Activated CD8-positive, alpha-beta T cell treated with anti-CD3 and anti-CD28 coated beads for 36 hours (primary cell): ENCODE measurements around the gene IL2RA. TPM values are rescaled to one million over a fixed set of nuclear protein-coding genes. Genes with fewer than 3 reads are reported as not detected.
A peak's percentile ranks its signal among the peaks of the same experiment; 100 is the strongest.

ENCODE experiments used
- ATAC-seq: fragments of 200-7000 bp; cut with Tn5 transposase; one replicate; pipeline ENCODE4 v1.10.0; 2021; ENCODE audit warnings: mild to moderate bottlenecking, moderate library complexity
- CTCF ChIA-PET: fragments of 350-600 bp; sonication (Branson Sonifier 250); formaldehyde crosslinking; loops from one replicate; lab custom pipeline; 2021; ENCODE audit warnings: antibody characterized with exemption; lab: Charles Lee
- POLR2A ChIA-PET: fragments of 350-600 bp; sonication (Branson Sonifier 250); formaldehyde crosslinking; loops from one replicate; lab custom pipeline; 2021; ENCODE audit warnings: antibody characterized with exemption; lab: Charles Lee
- DNase-seq: peaks from one replicate; pipeline ENCODE4 v3.0.0-alpha.2; 2020
- H3K27ac Mint-ChIP-seq: one replicate; pipeline ENCODE4 v1.8.0; 2021; ENCODE audit warnings: mild to moderate bottlenecking, mixed read lengths
- H3K27me3 Mint-ChIP-seq: one replicate; pipeline ENCODE4 v1.8.0; 2021; ENCODE audit warnings: mixed read lengths
- H3K36me3 Mint-ChIP-seq: one replicate; pipeline ENCODE4 v1.8.0; 2021; ENCODE audit warnings: low read depth, mixed read lengths
- H3K4me1 Mint-ChIP-seq: one replicate; pipeline ENCODE4 v1.8.0; 2021; ENCODE audit warnings: low read depth, mixed read lengths
- H3K4me3 Mint-ChIP-seq: one replicate; pipeline ENCODE4 v1.8.0; 2021; ENCODE audit warnings: mild to moderate bottlenecking, moderate library complexity, mixed read lengths
- H3K9me3 Mint-ChIP-seq: one replicate; pipeline ENCODE4 v1.8.0; 2021; ENCODE audit warnings: mixed read lengths
- intact Hi-C: fragments of 100-400 bp; cut with micrococcal nuclease; formaldehyde crosslinking; loops from one replicate; pipeline ENCODE4 v1.10.0; 2022
- total RNA-seq, 2 experiments: library from RNA; stranded (reverse); gene quantifications; one replicate each; pipeline ENCODE4 v1.2.3, GENCODE V29; 2021
- TF ChIP-seq, protein P1 (sequence below): fragments of 200-600 bp; IDR thresholded peaks from one replicate; pipeline ENCODE4 v1.8.0; 2022; ENCODE audit warnings: antibody characterized with exemption, mild to moderate bottlenecking

Gene IL2RA
- total RNA-seq, 2 experiments from 2014 or later, result 868 to 874 TPM

GRCh38 chr10:6019010-6019782 is 43.0 kb downstream of the IL2RA start:
- peaks cover 78% of the 10 kb centered on the region for H3K4me1 Mint-ChIP-seq
- no peaks in the 10 kb centered on the region for H3K27me3 Mint-ChIP-seq
- DNase-seq (no peak), ATAC-seq (peak; percentile 3)
- TF ChIP-seq, protein P1, sequence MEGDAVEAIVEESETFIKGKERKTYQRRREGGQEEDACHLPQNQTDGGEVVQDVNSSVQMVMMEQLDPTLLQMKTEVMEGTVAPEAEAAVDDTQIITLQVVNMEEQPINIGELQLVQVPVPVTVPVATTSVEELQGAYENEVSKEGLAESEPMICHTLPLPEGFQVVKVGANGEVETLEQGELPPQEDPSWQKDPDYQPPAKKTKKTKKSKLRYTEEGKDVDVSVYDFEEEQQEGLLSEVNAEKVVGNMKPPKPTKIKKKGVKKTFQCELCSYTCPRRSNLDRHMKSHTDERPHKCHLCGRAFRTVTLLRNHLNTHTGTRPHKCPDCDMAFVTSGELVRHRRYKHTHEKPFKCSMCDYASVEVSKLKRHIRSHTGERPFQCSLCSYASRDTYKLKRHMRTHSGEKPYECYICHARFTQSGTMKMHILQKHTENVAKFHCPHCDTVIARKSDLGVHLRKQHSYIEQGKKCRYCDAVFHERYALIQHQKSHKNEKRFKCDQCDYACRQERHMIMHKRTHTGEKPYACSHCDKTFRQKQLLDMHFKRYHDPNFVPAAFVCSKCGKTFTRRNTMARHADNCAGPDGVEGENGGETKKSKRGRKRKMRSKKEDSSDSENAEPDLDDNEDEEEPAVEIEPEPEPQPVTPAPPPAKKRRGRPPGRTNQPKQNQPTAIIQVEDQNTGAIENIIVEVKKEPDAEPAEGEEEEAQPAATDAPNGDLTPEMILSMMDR, result no peak
- H3K36me3 Mint-ChIP-seq, result peaks cover 99% of the 10 kb centered on the region
- peak overlapping the region; percentile 2 for H3K4me3 Mint-ChIP-seq
- H3K27ac Mint-ChIP-seq, result peak overlapping the region; percentile 74
- no peaks in the 10 kb centered on the region for H3K9me3 Mint-ChIP-seq
- intact Hi-C loops, result no loop called here
- ChIA-PET POLR2A (interaction anchor here (1.0 to 1.6 kb wide), 2 partner anchors 18 to 58 kb away, joined by 3 read pairs; no protein-coding TSS in a partner anchor), CTCF (no interaction called here)

DNA sequence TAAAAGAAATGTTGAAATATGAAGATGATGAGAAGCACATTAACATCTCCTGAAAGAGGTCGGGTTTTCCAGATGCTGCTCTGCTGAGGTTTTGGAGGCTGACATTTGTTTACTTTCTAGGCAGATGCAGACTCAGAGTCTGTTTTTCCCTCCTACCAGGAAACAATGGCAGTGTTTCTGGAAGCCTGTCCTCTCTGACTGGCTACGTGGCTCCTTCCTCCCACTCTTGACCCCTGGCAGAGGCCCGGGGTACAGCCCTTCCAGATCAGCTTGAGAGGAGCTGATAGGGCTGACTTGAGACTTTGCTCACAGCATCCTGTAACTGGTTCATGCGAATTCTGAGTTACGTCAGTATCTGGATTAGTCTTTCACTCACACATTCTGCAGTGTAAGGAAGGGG is 43.7 kb downstream of the IL2RA start:
- DNase-seq, result no peak
- CTCF ChIA-PET, result no interaction called here
- intact Hi-C loops, result no loop called here
- Mint-ChIP-seq H3K27me3 (no peaks in the 10 kb centered on the region), H3K36me3 (peaks cover 97% of the 10 kb centered on the region), H3K9me3 (no peaks in the 10 kb centered on the region), H3K27ac (peak overlapping the region; percentile 74), H3K4me1 (peaks cover 75% of the 10 kb centered on the region), H3K4me3 (no peak overlapping the region)
- TF ChIP-seq, protein P1, result no peak
- ATAC-seq, result no peak
- POLR2A ChIA-PET, result interaction anchor here (1.0 kb wide), 1 partner anchor 59 kb away, joined by 3 read pairs; no protein-coding TSS in a partner anchor

DNA sequence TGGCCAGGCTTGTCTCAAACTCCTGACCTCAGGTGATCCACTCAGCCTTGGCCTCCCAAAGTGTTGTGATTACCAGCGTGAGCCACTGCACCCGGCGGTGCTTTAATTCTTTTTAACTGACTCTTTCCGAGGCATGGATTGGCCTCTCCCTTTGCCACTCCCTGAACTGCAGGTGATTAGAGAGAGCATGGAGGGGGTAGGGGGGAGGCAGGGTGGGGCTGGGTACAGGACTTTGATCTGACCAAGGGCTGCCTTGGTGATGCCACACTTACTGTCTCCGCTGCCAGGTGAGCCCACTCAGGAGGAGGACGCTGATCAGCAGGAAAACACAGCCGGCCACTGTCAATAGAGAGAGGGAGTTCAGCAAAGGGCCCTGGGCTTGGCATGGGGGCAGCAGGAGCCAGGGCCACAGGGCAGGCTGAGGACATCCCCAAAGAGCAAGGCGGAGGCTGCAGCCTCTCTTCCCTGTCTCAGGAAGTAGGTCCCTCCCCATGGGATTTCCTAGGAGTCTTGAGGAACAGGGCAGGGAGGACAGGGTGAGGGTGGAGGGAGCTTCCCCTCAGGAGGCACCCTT is 44.3 kb downstream of the IL2RA start:
- Mint-ChIP-seq H3K4me3 (no peak overlapping the region), H3K27ac (no peak overlapping the region), H3K36me3 (peaks cover 96% of the 10 kb centered on the region), H3K9me3 (no peaks in the 10 kb centered on the region), H3K27me3 (no peaks in the 10 kb centered on the region), H3K4me1 (peaks cover 77% of the 10 kb centered on the region)
- intact Hi-C loops, result no loop called here
- CTCF ChIA-PET, result no interaction called here
- DNase-seq (no peak), ATAC-seq (no peak)
- TF ChIP-seq, protein P1, result no peak
- POLR2A ChIA-PET, result interaction anchor here (1.5 to 2.3 kb wide), 4 partner anchors 9 to 41 kb away, joined by 4 to 9 read pairs (median 6); partner anchors contain the start of gene IL15RA

DNA sequence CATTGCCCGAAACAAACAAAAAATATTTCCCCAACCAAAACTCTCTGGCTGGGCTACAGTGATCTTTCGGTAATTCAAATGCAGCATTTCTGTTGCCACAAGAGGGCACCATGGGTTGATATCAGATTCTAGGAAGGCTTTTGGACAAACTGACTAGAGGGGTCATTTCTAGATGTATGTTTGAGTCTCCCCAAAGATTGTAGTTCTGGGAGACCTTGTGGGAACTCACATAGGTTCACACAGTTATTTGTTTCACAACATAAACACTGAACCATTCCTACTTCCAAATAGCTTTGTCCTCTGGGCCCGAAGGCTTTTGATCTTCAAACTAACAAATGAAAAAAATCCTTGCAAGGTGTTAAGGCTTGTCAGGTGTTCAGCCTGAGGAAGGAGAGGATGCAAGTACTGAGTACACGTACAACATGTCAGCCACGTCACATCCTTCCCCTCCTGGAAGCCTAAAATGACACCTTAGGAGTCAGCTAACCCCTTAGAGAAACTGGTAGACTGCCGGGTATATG is 47.9 kb downstream of the IL2RA start:
- TF ChIP-seq, protein P1, result peak; percentile 70
- CTCF ChIA-PET, result interaction anchor here (0.7 to 2.8 kb wide), 21 partner anchors 9 to 387 kb away, joined by 3 to 16 read pairs (median 5); partner anchors contain the start of gene IL15RA
- peak overlapping the region; percentile 89 for H3K27ac Mint-ChIP-seq
- POLR2A ChIA-PET, result interaction anchor here (1.1 to 3.0 kb wide), 6 partner anchors 26 to 46 kb away, joined by 3 to 20 read pairs (median 4); partner anchors contain the start of gene IL15RA
- intact Hi-C loops, result loop anchor here (2.0 kb wide), 1 partner anchor 30 kb away; no protein-coding TSS in a partner anchor
- no peaks in the 10 kb centered on the region for H3K27me3 Mint-ChIP-seq
- H3K9me3 Mint-ChIP-seq, result no peaks in the 10 kb centered on the region
- peaks cover 69% of the 10 kb centered on the region for H3K4me1 Mint-ChIP-seq
- peaks cover 79% of the 10 kb centered on the region for H3K36me3 Mint-ChIP-seq
- DNase-seq (peak; percentile 83), ATAC-seq (peak; percentile 76)
- no peak overlapping the region for H3K4me3 Mint-ChIP-seq
